Activated naive CD8-positive, alpha-beta T cell treated with anti-CD3 and anti-CD28 coated beads, Interleukin-2, amount 50 U/mL, for 24 hours (primary cell): ENCODE data around the gene FRYL.

Source experiments
- ATAC-seq: fragments of 150-1000 bp; cut with Tn5 transposase; one replicate; pipeline ENCODE4 v1.10.0; 2021
- DNase-seq: peaks from one replicate; pipeline ENCODE4 v3.0.0; 2021
- H3K27ac Mint-ChIP-seq: one replicate; pipeline ENCODE4 v1.8.0; 2021; ENCODE audit warnings: mild to moderate bottlenecking, mixed read lengths
- H3K27me3 Mint-ChIP-seq: one replicate; pipeline ENCODE4 v1.8.0; 2021; ENCODE audit warnings: mixed read lengths
- H3K36me3 Mint-ChIP-seq: one replicate; pipeline ENCODE4 v1.8.0; 2021; ENCODE audit warnings: low read depth, mixed read lengths
- H3K4me1 Mint-ChIP-seq: one replicate; pipeline ENCODE4 v1.8.0; 2021; ENCODE audit warnings: mixed read lengths
- H3K4me3 Mint-ChIP-seq: one replicate; pipeline ENCODE4 v1.8.0; 2021; ENCODE audit warnings: mild to moderate bottlenecking, moderate library complexity, mixed read lengths
- H3K9me3 Mint-ChIP-seq: one replicate; pipeline ENCODE4 v1.8.0; 2021; ENCODE audit warnings: mixed read lengths

Gene FRYL

DNA sequence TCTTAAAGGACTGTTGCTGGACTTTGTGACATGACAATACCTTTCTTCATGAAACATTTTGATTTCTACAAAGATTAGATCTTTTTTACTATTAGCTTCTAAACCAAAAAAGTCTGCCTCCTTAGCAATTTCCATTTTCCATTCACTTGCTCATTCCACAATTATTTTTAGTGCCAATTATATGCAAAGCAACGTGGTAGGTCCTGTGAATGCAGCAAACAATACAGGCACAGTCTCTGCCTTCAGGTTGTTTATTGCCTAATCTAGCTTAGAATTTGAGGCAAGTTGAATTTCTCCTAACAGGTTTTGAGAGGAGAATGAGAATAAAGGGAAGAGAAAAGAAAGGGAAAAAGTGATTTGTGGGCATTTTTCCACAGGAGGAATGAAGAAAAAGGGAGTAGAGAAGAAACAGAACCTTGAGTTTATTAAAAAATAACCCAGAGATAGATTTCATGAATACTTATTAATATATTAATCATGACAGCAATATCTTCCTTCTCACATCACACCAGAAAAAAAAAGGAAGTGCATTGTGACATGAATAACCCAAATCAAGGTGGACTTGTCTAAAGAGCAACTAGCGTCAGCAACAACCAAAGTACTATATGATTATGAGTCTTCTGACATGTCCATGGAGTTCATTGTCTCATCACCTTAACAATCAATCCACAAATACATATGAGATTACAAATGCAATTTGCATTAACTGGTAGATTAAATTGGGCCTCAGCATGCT, 16.3 kb upstream of the FRYL start:
- Mint-ChIP-seq H3K27me3 (no peaks in the 10 kb centered on the region), H3K4me1 (peaks cover 16% of the 10 kb centered on the region), H3K36me3 (no peaks in the 10 kb centered on the region), H3K4me3 (no peak overlapping the region), H3K27ac (no peak overlapping the region), H3K9me3 (no peaks in the 10 kb centered on the region)
- DNase-seq (no peak), ATAC-seq (no peak)

DNA sequence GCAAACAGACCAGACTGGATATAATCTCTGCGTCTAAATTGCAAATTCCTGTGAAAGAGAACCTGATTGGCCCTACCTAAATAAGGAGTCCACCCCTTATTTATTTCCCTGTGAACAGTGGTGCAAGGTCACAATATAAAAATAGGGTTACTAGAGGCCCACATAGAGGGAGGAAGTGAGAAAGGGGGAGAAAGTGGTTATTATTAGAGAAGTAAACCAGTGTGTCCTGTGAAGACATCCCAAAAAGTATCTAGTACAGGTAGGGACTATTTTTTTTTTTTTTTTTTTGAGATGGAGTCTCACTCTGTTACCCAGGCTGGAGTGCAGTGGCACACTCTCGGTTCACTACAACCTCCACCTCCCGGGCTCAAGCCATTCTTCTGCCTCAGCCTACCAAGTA, 15.0 kb upstream of the FRYL start:
- no peaks in the 10 kb centered on the region for H3K36me3 Mint-ChIP-seq
- no peaks in the 10 kb centered on the region for H3K9me3 Mint-ChIP-seq
- H3K4me1 Mint-ChIP-seq, result peaks cover 16% of the 10 kb centered on the region
- no peaks in the 10 kb centered on the region for H3K27me3 Mint-ChIP-seq
- ATAC-seq, result no peak
- no peak for DNase-seq
- H3K4me3 Mint-ChIP-seq, result no peak overlapping the region
- H3K27ac Mint-ChIP-seq, result no peak overlapping the region

DNA sequence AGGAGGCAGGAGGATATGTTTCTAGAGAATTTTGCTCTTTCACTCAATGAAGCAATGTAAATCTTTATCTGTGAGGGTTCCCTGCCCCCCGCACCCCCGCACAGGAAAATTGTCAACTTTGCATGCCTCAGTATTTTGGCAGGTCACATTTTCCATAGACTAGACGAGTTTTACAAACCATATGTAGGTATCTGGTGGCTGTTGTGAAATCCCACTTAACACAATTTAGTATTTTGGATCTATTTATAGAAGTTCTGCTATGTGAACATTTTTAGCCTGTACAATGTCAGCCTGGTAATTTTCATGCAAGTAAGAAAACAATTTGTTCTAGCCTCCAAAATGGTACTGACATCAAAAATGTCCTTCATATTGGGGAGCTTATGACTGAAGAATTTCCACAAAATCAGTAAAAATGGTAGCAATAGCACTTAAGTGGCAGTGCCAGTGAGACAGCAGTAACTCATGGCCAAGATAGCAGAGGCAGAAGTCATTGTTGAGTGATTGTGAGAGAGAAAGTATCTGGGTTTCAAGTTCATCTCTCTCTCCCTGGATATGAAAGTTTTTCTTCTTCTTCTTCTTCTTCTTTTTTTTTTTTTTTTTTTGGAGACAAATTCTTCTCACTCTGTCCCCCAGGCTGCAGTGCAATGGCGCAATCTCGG, 12.4 kb upstream of the FRYL start:
- DNase-seq (peak; percentile 33), ATAC-seq (peak; percentile 82)
- H3K27me3 Mint-ChIP-seq, result no peaks in the 10 kb centered on the region
- H3K9me3 Mint-ChIP-seq, result no peaks in the 10 kb centered on the region
- H3K4me1 Mint-ChIP-seq, result peaks cover 16% of the 10 kb centered on the region
- H3K36me3 Mint-ChIP-seq, result no peaks in the 10 kb centered on the region
- H3K4me3 Mint-ChIP-seq, result no peak overlapping the region
- peak overlapping the region; percentile 55 for H3K27ac Mint-ChIP-seq

DNA sequence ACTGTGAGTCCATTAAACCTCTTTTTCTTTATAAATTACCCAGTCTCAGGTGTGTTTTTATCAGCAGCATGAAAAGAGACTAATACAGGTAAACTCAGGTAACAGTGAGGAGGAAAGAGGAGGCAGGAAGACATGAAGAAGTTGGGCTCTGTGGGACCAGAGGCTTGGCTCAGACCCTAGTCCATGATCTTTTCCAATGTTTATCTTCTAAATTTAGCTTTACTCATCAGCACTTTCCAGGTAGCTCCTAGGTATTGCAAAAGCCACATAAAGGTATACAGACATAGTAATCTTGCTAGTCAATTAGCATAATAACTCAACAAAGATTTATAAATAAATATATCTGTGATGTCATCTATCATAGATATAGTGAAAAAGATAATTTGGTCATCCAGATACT, 11.2 kb upstream of the FRYL start:
- ATAC-seq (no peak), DNase-seq (no peak)
- H3K4me3 Mint-ChIP-seq, result no peak overlapping the region
- no peaks in the 10 kb centered on the region for H3K27me3 Mint-ChIP-seq
- peaks cover 16% of the 10 kb centered on the region for H3K4me1 Mint-ChIP-seq
- no peaks in the 10 kb centered on the region for H3K9me3 Mint-ChIP-seq
- H3K36me3 Mint-ChIP-seq, result no peaks in the 10 kb centered on the region
- H3K27ac Mint-ChIP-seq, result no peak overlapping the region

DNA sequence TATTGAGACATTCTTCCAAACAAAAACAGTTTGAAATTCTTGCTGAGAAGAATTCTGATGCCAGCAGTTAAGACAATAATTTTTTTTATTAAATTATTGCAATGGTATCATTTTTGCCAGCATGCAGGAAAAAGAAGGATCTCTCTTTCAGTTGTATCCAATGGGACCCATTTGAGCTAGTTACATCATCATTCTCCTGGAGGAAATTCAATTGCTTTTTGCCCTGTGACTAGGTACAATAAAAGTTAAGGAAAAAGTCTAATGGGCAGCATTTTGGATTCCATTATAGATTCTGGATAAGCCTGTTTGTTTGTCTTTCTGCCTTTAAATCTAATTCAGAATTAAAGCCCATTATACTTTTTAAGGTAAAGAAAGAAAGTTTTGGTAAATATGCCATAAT, 10.5 kb upstream of the FRYL start:
- Mint-ChIP-seq H3K27ac (no peak overlapping the region), H3K9me3 (no peaks in the 10 kb centered on the region), H3K4me1 (peaks cover 16% of the 10 kb centered on the region), H3K36me3 (no peaks in the 10 kb centered on the region), H3K27me3 (no peaks in the 10 kb centered on the region), H3K4me3 (no peak overlapping the region)
- ATAC-seq, result no peak
- DNase-seq, result no peak

DNA sequence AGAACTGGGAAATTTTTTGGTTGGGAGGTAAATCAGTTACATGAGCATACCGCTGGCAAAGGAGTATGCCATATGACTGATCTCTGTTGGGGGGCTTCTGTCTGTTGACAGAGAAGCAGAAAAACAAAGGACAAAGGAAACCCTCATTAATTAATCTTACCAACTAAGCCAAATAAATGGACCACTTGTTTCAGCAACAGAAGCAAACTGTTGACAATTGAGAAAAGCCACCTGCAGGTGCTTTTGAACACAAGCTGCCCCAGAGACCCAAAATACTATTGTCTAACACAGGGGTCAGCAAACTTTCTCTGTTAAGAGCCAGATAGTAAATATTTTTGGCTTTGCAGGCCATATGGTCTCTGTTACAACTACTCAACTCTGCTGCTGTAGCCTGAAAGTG, 7.0 kb upstream of the FRYL start:
- H3K27me3 Mint-ChIP-seq, result no peaks in the 10 kb centered on the region
- H3K36me3 Mint-ChIP-seq, result no peaks in the 10 kb centered on the region
- no peak for ATAC-seq
- H3K27ac Mint-ChIP-seq, result no peak overlapping the region
- no peak for DNase-seq
- no peaks in the 10 kb centered on the region for H3K9me3 Mint-ChIP-seq
- H3K4me3 Mint-ChIP-seq, result no peak overlapping the region
- peaks cover 2% of the 10 kb centered on the region for H3K4me1 Mint-ChIP-seq

DNA sequence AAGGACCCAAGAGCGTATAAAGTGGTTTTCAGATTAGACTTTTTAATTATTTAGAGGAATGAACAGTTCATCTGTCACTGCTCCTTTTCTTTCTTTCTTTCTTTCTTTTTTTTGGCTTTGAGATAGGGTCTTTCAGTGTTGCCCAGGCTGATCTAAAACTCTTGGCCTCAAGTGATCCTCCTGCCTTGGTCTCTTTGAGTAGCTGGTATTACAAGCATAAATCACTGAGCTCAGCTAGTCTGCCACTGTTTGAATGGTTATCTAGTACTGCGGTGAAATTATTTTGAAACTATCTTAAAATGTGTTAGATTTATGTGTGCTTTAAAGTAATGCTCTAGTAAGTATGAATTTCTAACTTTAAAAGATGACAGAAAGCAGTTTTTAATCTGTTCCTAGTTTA, 6.5 kb upstream of the FRYL start:
- no peaks in the 10 kb centered on the region for H3K36me3 Mint-ChIP-seq
- ATAC-seq, result no peak
- H3K27me3 Mint-ChIP-seq, result no peaks in the 10 kb centered on the region
- H3K4me1 Mint-ChIP-seq, result no peaks in the 10 kb centered on the region
- H3K27ac Mint-ChIP-seq, result no peak overlapping the region
- no peak for DNase-seq
- H3K4me3 Mint-ChIP-seq, result no peak overlapping the region
- H3K9me3 Mint-ChIP-seq, result no peaks in the 10 kb centered on the region

DNA sequence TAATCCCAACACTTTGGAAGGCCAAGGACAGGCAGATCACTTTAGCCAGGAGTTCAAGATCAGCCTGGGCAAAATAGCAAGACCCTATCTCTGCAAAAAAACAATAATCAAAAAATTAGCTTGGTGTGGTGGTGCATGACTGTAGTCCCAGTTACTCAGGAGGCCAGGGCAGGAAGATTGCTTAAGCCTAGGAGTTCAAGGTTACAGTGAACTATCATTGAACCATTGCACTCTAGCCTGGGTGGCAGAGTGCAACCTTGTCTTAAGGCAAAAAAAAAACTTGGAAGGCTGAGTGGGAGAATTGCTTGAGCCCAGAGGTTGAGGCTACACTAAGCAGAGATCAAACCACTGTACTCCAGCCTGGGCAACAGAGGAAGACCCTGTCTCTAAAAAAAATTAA, 5.2 kb upstream of the FRYL start:
- H3K4me1 Mint-ChIP-seq, result peaks cover 9% of the 10 kb centered on the region
- H3K9me3 Mint-ChIP-seq, result no peaks in the 10 kb centered on the region
- H3K36me3 Mint-ChIP-seq, result no peaks in the 10 kb centered on the region
- H3K4me3 Mint-ChIP-seq, result no peak overlapping the region
- no peaks in the 10 kb centered on the region for H3K27me3 Mint-ChIP-seq
- no peak overlapping the region for H3K27ac Mint-ChIP-seq
- no peak for ATAC-seq
- DNase-seq, result no peak

DNA sequence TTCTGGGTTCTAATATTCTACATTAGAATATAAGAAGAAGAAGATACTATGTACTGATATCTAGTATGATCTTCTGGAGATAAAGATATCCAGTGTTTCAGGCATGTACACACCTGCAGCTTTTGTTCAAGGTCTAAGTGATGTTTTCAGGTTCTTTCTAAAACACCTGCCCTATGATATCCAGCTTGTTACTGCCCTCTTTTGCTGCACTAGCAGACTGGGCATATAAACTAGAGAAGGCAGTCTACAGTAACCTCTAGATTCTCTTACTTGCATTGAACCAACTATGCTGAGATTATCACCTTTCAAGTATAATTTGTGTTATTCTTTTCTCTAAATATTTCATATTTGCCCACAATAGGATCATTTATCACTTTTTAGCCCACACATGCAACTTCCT, 1.9 kb upstream of the FRYL start:
- H3K4me1 Mint-ChIP-seq, result peaks cover 25% of the 10 kb centered on the region
- DNase-seq, result no peak
- no peak overlapping the region for H3K27ac Mint-ChIP-seq
- no peaks in the 10 kb centered on the region for H3K9me3 Mint-ChIP-seq
- no peaks in the 10 kb centered on the region for H3K36me3 Mint-ChIP-seq
- no peak overlapping the region for H3K4me3 Mint-ChIP-seq
- no peaks in the 10 kb centered on the region for H3K27me3 Mint-ChIP-seq
- ATAC-seq, result no peak

DNA sequence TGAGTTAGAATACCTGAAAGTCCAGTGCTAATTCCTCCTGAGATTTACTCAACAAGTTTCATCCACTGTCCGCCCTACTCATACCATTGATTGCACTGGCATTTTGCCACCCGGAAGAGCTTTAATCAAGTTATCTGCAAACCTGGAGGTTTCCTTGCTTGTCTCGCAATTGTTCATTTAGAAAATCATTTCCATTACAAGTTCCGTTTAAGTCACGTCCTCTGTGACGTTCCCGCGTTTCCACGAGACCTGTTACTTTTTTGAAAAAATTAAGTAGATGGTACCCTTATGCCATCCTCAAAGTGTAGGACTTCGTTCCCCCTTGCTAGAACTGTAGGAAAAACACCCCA, 761 bp upstream of the FRYL start:
- no peaks in the 10 kb centered on the region for H3K27me3 Mint-ChIP-seq
- peaks cover 33% of the 10 kb centered on the region for H3K4me1 Mint-ChIP-seq
- H3K36me3 Mint-ChIP-seq, result no peaks in the 10 kb centered on the region
- ATAC-seq (no peak), DNase-seq (peak; percentile 41)
- no peaks in the 10 kb centered on the region for H3K9me3 Mint-ChIP-seq
- peak overlapping the region; percentile 96 for H3K4me3 Mint-ChIP-seq
- H3K27ac Mint-ChIP-seq, result peak overlapping the region; percentile 96

DNA sequence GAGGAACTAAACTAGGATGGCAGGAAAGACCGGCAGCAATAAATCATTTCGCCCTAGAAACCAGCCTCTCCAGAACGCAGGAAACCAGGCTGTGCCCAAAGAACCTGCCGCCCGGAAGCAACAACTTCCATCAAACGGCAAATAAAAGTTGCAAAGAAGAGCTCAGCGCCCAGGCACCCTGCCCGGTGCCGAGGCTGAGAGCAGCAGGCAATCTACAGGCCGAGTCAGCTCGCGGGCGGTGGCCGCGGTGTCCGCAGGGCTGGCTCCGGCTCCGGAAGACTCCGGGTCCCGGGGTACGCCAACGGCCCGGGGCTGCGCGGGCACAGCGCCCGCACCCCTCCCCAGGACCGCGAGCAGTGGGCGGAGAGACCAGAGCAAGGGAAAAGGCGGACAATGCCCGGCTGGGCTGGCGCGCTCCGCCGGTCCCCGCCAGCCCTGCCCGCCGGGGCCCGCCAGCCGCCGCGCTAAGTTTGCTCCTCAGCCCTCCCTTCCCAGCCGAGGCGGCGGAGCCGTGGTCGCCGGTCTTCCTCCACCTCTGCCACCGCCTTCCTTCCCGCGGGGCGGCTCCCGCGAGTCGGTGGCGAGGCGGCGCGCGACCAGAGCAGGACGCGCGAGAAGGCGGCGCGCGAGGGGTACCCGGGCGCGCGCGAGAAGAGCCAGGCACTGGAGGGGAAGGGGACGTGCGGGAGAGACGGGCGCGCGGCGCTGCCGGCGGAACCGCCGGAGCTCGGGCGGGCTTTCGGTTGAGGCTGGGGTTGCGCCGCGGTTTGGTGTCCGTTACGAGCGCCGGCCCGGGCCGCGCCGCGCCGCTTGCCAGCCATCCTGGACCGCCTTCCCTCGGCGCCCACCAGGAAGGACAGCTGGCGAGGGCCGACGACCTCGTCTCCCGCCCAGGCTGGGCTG, 733 bp downstream of the FRYL start:
- Mint-ChIP-seq H3K27me3 (no peaks in the 10 kb centered on the region), H3K27ac (peak overlapping the region; percentile 96), H3K4me3 (peak overlapping the region; percentile 96), H3K36me3 (no peaks in the 10 kb centered on the region), H3K9me3 (no peaks in the 10 kb centered on the region), H3K4me1 (peaks cover 39% of the 10 kb centered on the region)
- ATAC-seq (peak; percentile 25), DNase-seq (peak; percentile 68)

DNA sequence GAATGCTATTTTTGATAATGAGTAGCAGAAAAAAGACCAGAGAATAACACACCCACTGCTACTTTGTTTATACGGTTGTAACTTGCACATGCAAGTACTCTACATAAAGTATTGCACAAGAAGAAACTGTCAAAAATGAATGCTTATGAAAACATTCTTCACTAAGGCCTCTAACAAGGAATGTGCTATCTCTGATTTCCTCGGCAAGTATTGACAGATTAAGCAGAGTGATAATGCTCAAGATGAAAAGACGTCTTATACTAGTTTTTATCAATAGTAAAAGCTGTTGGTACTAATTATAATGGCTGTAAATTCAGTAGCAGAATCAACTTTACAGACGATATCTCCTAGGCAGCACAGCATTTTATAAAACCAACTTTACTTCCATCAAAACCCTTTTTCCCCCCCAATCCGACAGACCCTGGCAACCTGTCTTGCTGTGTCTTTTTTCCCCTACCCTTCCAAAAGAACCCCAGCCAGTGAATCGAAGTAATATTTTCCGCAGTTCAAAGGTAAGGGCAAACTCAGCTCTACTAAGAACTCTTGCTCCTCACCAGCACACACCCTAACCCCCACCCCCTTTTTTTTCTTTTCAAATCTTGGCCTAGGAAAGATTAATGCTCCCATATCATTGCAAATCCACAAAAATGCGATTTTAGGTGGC, 1.5 kb downstream of the FRYL start:
- Mint-ChIP-seq H3K4me1 (peaks cover 45% of the 10 kb centered on the region), H3K27me3 (no peaks in the 10 kb centered on the region), H3K36me3 (no peaks in the 10 kb centered on the region), H3K9me3 (no peaks in the 10 kb centered on the region), H3K27ac (peak overlapping the region; percentile 79), H3K4me3 (peak overlapping the region; percentile 96)
- ATAC-seq (no peak), DNase-seq (no peak)

DNA sequence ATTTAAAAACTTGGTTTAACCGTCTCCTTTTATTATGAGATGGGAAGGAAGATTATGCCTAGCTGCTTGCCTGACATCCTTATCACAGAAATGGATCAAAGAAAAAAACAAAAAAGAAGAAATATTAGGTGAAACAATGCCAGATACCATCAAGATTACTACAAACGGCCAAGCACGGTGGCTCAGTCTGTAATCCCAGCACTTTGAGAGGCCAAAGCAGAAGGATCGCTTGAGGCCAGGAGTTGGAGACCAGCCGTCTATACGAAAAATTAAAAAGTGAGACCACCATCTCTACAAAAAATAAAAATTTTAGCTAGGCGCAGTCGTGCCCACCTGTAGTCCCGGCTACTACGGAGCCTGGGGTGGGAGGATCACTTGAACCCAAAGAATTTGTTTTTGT, 2.3 kb downstream of the FRYL start:
- Mint-ChIP-seq H3K4me3 (peak overlapping the region; percentile 96), H3K9me3 (no peaks in the 10 kb centered on the region), H3K27ac (peak overlapping the region; percentile 59), H3K4me1 (peaks cover 53% of the 10 kb centered on the region), H3K27me3 (no peaks in the 10 kb centered on the region), H3K36me3 (no peaks in the 10 kb centered on the region)
- no peak for ATAC-seq
- no peak for DNase-seq

DNA sequence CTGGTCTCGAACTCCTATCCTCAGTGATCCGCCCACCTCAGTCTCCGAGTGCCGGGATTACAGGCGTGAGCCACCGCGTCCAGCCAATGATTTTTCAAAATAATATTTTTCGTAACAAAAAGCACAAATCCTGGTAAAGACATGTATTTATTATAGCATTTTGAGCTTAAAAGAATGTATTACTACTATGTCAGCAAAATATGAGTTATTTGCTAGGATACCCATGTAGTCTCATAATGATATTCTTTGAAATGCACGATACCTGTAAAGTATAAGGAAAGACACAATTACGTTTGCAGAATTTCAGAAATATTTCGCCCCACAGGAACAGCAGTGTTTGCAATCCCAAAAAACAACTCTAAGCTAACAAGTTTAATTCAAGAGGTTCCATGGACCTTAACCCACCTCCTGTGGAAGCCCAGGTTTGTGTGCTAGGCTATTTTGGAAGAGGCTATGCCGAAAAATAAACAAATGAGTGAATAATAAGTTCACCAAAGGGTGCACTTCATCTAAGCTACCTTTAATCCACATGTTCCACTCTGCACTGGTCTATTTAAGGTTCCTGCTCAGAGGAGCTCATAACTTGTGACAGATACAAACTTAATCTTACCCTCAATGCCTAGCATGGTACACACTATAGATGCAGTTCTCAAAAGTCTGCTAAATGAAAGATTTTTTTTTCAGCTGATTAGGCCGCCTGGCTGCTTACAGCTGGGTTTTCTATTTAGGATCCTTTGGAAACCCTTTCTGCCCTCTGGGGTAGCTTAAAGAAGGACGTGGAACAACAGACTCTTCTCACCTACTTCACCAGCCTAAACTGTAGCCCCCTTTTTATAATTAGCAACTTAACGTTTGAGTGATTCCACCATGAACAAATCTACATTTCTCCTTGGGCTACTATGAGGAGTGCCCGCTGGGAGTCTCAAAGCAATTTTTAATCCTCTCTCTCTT, 5.0 kb downstream of the FRYL start:
- H3K27me3 Mint-ChIP-seq, result no peaks in the 10 kb centered on the region
- H3K36me3 Mint-ChIP-seq, result no peaks in the 10 kb centered on the region
- DNase-seq, result no peak
- H3K4me3 Mint-ChIP-seq, result no peak overlapping the region
- no peak for ATAC-seq
- H3K27ac Mint-ChIP-seq, result no peak overlapping the region
- H3K9me3 Mint-ChIP-seq, result no peaks in the 10 kb centered on the region
- H3K4me1 Mint-ChIP-seq, result peaks cover 63% of the 10 kb centered on the region
